HG02970 (cell line): ENCODE measurements around the gene IRF9.

Experiments
- ATAC-seq: cut with Tn5 transposase; IDR thresholded peaks from one replicate; pipeline ENCODE4 v1.9.1; 2021; ENCODE audit warnings: mild to moderate bottlenecking, moderate library complexity, moderate number of reproducible peaks; ENCODE audit not compliant: unreplicated experiment, low FRiP score

IRF9 gene

DNA sequence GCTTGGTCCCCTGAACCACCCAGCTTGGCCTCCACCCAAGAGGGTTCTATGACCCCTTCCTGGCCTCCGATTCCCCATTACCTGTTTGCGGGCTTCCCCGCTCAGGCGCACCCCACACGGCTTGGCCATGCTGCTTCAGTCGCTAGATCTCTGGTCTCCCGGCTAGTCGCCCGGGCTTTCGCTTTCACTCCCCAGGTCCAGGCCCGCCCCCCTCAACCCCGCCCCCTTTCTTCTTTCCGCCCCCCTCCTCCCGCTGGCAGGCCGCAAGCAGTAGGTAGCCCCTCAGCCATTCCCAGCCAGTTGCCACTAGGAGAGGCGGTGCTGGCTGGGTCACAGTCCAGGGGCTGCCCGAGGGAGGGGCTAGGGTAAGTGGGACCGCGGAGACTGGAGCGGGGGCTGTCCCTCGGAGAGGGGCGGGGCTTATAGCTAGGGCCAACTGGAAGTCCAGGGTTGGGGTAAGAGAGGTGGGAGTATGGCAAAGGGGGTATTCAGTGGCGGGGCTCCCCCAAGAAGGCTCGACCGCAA, 14.6 kb upstream of the IRF9 start, which contains the start of gene PSME2:
Gene PSME2 (minus strand): TSS at position 158 of the 525 bp plus-strand sequence. CDS start 29 bp downstream, at position 129.
- ATAC-seq = peak; percentile 53

- ATAC-seq = peak; percentile 78
Measured at GRCh38 chr14:24146978-24147760, 13.9 kb upstream of the IRF9 start, which contains the start of gene RNF31. Gene RNF31, plus strand, starts transcription at chr14:24147498. Its CDS starts 201 bp downstream, at chr14:24147699.

DNA sequence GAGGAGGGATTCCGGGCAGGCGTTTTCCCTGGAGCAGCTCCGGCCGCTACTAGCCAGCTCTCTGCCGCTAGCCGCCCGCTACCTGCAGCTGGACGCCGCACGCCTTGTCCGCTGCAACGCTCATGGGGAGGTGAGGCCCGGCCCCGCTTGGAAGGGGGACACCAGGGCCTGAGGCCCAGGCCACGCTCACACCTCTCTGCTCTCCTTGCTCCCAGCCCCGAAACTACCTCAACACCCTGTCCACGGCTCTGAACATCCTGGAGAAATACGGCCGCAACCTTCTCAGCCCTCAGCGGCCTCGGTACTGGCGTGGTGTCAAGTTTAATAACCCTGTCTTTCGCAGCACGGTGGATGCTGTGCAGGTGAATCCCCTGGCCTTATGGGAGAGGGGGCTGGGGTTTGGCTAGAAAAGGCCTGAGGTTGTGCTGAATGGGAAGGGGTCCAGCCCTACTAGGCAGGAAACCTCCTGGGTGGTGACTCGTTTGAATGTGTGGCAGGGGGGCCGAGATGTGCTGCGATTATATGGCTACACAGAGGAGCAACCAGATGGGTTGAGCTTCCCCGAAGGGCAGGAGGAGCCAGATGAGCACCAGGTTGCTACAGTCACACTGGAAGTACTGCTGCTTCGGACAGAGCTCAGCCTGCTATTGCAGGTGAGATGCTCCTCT, 13.2 kb upstream of the IRF9 start:
- ATAC-seq = peak; percentile 1

DNA sequence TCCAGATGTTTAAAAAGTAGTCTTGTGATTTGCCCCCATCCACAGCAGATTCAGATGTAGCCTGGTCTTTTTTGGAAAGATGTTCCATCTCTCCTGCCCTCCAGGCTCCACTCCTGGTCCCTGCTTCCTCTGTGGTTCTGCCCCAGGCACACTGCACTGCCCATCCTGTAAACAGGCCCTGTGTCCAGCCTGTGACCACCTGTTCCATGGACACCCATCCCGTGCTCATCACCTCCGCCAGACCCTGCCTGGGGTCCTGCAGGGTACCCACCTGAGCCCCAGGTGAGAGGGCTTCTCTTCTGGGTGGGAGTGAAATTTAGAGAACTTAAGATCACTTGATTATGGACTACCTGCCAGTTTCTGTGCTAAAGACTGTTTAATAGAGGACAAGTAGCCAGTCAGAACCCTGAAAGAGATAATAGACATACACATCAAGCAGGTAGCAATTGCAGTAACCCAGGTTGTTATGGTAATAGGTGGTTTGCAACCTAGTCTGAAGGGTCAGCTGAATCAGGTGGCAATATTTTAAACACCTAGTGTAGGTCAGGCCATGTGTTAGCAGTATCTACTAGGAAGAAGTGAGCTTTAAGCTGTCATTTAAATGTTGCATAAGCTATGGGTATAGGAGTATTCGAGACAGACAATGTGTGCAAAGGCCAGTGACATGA, 11.6 kb upstream of the IRF9 start:
- no peak for ATAC-seq

- no peak for ATAC-seq
Measured at GRCh38 chr14:24150061-24150460, 11.0 kb upstream of the IRF9 start.

DNA sequence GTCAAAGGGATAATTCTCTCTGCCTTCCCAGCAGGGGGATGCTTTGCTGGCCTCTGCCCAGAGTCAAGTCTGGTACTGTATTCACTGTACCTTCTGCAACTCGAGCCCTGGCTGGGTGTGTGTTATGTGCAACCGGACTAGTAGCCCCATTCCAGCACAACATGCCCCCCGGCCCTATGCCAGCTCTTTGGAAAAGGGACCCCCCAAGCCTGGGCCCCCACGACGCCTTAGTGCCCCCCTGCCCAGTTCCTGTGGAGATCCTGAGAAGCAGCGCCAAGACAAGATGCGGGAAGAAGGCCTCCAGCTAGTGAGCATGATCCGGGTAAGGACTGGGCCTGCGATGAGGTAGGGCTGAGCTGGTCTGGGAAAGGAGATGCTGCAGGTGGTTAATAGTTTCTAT, 10.5 kb upstream of the IRF9 start:
- no peak for ATAC-seq

GRCh38 chr14:24150993-24151392, 10.1 kb upstream of the IRF9 start:
- no peak for ATAC-seq

DNA sequence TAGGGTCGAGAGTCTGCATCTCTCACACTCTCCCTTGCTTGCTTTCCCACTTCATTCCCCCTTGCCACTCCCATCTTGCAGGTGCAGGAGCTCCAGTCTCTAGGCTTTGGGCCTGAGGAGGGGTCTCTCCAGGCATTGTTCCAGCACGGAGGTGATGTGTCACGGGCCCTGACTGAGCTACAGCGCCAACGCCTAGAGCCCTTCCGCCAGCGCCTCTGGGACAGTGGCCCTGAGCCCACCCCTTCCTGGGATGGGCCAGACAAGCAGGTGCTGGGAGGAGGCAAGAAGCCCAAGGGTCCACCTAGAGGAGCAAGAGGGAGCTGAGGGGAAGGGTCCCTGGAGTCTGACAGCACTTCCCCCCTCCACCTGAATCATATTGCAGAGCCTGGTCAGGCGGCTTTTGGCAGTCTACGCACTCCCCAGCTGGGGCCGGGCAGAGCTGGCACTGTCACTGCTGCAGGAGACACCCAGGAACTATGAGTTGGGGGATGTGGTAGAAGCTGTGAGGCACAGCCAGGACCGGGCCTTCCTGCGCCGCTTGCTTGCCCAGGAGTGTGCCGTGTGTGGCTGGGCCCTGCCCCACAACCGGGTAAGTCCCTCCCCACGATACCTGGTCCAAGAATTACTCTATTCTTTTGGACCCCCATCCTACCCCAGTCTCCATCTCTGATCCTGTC, 9.5 kb upstream of the IRF9 start:
- ATAC-seq = no peak

DNA sequence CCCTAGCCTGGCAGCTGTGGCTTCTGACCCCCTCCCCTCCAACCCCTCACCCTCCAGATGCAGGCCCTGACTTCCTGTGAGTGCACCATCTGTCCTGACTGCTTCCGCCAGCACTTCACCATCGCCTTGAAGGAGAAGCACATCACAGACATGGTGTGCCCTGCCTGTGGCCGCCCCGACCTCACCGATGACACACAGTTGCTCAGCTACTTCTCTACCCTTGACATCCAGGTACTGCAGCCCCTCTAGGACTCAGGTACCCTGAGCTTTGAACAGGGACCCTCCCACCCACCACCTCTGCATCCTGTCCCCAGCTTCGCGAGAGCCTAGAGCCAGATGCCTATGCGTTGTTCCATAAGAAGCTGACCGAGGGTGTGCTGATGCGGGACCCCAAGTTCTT, 6.0 kb upstream of the IRF9 start:
- ATAC-seq = no peak

DNA sequence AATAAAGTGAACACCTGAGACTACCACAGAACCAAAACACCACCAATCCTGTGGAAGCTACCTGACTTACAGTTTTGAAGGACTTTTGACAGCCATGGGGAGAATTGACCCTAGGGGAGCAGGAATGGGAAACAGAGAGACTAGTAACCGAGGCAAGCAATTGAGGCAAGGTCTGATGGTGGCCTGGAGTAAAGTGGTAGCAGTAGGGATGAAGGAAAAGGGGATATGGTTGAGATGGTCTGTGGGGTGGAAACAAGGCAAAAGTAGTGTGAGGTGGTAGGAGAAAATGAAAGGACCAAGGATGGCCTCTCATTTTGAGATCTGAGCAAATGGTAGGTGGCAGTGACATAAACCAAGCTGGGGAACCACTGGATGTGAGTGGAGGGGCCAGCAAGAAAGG, 4.2 kb upstream of the IRF9 start:
- no peak for ATAC-seq

DNA sequence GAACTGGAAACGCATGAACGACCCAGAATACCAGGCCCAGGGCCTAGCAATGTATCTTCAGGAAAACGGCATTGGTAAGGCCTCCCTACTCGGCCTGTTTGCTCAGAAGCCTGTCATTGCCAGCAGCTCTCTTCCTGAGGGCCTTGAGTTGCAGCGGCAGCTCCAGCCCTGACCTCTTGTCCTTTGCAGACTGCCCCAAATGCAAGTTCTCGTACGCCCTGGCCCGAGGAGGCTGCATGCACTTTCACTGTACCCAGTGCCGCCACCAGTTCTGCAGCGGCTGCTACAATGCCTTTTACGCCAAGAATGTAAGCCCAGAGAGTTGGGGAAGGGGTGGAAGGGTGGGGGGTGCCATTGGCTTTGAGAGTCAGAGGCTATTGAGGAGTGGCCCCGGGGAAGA, 3.7 kb upstream of the IRF9 start:
- no peak for ATAC-seq

DNA sequence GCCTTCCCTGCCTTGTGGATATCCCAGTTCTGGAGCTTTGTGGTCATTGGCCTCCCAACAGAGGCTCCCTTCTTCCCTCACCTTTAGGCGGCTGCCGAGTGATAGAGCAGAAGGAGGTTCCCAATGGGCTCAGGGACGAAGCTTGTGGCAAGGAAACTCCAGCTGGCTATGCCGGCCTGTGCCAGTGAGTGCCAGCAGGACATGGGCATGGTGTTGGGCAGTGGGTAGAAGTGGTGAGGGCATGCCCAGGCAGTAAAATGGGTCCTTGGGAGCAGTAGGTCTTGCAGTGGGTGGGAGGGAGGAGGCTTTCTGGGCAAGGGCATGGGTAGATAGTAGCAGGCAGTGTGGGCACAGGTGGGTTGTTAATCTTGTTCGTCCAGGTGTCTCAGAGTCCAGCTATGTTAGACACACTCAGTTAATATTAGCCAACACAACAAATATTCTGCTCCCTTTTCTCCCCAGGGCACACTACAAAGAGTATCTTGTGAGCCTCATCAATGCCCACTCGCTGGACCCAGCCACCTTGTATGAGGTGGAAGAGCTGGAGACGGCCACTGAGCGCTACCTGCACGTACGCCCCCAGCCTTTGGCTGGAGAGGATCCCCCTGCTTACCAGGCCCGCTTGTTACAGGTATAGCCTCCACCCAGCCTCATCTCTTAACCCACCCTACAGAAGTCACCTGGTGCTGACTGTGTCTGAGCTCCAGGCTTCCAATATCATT, 1.1 kb upstream of the IRF9 start:
- no peak for ATAC-seq

DNA sequence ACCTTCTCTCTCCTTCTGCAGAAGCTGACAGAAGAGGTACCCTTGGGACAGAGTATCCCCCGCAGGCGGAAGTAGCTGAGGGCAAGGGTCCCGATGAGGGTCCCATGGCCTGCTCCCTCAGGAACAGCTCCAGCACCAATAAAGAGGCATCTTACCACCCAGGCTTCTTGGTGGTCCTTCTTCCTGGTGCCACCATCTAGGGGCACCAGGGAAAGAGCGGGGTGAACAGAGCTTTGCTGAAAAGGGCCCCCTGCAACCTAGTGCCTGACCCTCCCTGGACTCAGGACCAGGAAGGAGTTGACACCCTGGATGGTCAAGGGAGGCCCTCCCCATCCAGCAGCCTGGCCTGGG, 591 bp upstream of the IRF9 start:
- peak; percentile 2 for ATAC-seq

DNA sequence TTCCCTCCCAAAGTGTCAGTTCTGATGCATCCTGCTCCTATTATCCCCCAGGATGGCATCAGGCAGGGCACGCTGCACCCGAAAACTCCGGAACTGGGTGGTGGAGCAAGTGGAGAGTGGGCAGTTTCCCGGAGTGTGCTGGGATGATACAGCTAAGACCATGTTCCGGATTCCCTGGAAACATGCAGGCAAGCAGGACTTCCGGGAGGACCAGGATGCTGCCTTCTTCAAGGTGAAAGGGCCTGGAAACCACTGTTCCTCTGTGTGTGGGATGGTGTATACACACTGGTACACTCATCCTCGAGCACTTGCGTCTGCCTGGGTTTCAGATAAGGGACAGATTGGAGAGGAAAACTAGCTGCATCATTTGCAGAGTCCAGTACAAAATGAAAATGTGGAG, 1.0 kb downstream of the IRF9 start:
- no peak for ATAC-seq

- ATAC-seq = no peak
Measured at GRCh38 chr14:24164518-24164991, 3.5 kb downstream of the IRF9 start.

- no peak for ATAC-seq
Measured at GRCh38 chr14:24165785-24166184, 4.7 kb downstream of the IRF9 start.

DNA sequence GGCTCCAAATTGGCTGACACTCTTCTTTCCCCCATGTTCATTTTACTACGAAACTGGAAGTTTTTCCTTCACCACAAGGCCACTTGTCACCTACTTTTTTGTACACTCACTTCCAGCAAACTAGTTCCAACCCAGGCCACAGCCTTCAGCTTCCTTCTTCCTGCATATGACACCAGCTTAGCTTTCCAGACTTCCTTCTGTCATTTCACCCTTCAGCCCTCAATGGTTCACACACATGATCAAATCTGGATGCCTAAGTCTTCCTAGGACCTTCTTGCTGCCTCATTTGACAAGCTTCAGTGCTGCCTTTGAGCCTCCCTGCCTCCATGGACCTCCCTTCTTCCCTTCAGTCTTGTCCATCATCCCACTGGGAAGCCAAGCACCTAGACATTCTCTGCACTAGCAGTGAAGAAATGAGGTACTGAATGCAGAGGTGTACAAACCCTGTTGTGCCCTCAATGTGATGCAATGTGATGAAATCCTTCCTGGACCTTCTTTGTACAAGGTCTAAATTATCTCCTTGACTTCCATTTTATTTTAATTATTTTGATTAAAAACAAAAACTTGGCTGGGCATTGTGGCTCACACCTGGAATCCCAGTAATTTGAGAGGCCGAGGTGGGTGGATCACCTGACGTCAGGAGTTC, 6.5 kb downstream of the IRF9 start:
- ATAC-seq = no peak

GRCh38 chr14:24171422-24172260, 10.6 kb downstream of the IRF9 start, which contains the start of gene REC8:
Gene REC8, plus strand, starts transcription at chr14:24172080. Its CDS starts 473 bp downstream, at chr14:24172553.
- ATAC-seq = peak; percentile 69
